NCI-H128 (cell line): Measurements from ENCODE around the gene FBXL5.

Experiments used
- DNase-seq: peaks from one replicate; lab custom pipeline; 2025; ENCODE audit not compliant: unreplicated experiment; lab: John Stamatoyannopoulos, UW

The FBXL5 gene

DNA sequence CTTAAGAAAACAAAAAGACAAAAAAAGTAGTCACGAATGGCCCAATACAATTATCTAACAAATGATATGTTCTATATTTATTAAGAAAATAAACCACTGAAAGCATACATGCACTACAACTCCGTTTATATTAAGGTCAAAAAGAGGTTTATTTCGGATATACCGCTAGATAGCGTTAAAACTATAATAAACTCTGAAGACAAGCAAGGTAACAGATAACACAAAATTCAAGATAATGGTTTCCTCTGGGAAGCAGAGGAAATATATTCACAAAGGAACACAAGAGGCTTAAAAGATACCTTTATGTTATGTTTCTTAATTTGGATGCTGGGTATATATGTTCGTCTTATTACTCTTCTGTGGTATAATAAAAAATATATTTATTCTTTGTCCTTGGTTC is 21.7 kb upstream of the FBXL5 start:
- no peak for DNase-seq

DNA sequence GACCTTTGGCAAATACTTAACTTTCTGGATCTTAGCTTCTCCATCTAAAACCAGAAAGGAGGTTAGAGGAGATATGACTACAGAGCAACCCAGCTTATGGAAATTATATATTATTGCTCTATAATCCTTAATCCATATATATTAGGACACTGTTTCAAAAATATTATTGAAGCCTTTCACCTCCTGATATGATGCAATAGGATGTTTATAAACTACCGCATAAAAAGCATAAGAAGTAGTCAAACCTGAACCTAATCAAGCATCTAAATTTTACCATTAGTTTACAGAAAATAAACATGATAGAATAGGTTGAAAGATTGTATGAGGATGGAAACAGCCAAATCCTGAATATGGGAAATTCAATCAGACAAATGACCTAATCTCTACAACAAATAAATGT is 20.9 kb upstream of the FBXL5 start:
- no peak for DNase-seq

DNA sequence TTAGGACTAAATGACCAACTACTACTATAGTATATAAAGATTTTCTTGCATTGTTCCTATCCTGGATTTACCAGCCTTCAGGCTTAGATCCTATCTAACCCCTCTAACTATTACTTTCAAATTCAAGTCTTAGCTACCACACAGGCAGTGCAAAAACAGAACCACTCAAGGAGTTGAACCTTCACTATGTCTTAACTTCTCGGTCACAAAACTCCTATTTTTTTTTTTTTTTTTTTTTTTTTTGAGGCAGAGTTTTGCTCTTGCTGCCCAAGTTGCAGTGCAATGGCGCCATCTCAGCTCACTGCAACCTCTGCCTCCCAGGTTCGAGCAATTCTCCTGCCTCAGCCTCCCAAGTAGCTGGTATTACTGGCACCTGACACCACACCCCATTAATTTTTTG is 20.2 kb upstream of the FBXL5 start:
- no peak for DNase-seq

DNA sequence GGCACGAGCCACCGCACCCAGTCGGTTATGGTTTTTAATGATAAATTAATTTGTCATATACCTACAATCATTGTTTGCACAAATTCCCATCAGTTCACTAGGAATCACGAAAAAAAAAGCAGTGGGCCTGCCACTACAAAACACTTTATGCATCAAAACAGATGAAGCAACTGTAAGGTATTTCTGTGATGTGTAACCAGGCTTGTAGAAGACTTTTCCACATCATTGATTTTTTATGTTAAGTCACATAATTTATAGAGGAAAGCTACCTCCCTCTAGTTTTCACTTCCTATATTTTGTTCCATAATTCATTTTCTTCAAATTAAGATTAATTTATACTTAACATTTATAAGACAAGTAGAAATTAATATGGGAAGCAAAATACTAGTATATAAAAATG is 19.8 kb upstream of the FBXL5 start:
- DNase-seq = no peak

DNA sequence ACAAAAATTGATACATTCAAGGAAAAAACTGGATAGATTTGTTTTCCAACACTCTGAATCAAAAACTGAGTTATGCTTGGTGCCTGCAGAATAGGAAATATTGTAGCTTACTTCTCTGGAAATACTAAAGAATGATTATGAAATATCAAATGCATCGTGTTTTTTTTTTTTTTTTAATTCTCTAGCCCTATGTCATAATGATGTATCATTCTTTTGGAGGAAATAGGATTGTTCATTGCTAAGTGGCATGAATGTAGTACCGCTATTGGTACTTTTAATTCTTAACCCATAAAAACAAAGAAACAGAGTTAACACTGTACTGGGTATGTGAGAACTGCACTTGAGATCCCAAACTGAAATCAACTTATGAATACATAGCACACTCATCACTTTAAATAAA is 18.9 kb upstream of the FBXL5 start:
- no peak for DNase-seq

DNA sequence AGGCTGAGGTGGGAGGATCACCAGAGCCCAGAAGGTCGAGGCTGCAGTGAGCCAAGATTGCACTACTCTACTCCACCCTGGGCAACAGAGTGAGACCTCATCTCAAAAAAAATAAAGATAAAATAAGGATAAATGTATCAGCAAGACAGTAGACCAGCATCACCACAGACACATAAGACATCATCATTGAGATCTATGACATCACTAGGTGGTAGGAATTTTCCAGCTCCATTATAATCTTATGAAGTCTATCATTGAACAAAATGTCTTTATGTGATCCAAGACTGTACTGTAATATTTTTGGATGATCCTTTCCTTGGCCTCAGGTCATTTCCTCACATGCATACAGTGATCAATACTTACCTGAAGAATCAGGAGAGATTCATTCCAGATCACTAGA is 18.2 kb upstream of the FBXL5 start:
- DNase-seq = no peak

DNA sequence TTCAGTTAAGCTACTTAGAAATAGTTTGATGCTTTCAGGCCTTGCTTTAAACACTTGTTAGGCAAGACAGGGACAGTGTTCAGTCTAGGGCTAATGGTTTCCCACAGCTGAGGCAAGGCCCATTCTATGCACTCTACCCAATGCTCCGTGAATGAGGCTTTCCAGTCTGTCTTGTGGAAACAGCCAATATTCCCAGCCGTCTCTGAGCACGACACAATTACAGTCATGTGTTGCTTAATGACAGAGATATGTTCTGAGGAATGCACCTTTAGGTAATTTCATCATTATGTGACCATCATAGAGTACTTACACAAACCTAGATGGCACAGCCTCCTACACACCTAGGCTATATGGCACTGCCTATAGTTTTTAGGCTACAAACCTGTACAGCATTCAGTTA is 16.9 kb upstream of the FBXL5 start:
- no peak for DNase-seq

DNA sequence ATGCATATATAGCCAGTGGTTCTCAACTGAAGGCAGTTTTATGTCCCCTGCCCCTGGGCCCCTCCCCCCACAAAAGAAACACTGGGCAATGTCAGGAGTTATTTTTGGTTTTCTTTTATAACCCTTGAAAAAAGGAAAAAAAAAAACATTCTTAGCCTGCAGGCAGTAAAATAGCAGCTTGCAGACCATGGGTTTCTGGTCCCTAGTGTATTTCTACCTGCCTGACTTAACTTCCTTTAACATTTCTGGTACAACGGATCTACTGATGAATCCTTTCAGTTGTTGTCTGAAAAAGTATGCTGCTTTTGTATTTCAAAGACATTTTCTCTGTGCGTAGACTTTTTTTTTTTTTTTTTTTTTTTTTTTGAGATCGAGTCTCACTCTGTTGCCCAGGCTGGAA is 15.4 kb upstream of the FBXL5 start:
- no peak for DNase-seq

- no peak for DNase-seq
These were observed 13.6 kb upstream of the FBXL5 start for GRCh38 chr4:15668566-15669435.

- DNase-seq = no peak
These were observed 11.8 kb upstream of the FBXL5 start for GRCh38 chr4:15667006-15667405.

GRCh38 chr4:15665753-15666365 is 10.7 kb upstream of the FBXL5 start:
- DNase-seq = no peak

GRCh38 chr4:15659768-15660570 is 4.8 kb upstream of the FBXL5 start:
- DNase-seq = no peak

GRCh38 chr4:15658781-15659180 is 3.6 kb upstream of the FBXL5 start:
- no peak for DNase-seq

GRCh38 chr4:15658136-15658770 is 3.1 kb upstream of the FBXL5 start:
- DNase-seq = no peak

DNA sequence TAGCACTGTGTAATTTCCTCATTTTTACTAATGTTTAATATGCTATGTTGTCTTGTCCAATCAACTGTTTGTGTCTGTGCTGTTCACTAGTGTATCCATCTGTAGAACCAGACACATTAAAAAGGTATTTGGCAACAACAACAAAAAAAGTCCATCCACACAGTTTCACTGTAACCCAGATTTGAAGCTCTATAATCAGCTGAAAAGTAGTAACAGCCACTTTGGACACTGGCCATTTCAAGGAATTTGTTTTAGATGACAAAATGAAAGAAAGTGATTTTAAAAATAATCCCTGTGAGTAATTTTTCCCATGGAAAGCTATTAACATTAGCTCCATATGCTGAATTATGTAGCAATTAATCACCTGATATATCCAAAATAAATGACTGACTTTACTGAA is 2.2 kb upstream of the FBXL5 start:
- no peak for DNase-seq

DNA sequence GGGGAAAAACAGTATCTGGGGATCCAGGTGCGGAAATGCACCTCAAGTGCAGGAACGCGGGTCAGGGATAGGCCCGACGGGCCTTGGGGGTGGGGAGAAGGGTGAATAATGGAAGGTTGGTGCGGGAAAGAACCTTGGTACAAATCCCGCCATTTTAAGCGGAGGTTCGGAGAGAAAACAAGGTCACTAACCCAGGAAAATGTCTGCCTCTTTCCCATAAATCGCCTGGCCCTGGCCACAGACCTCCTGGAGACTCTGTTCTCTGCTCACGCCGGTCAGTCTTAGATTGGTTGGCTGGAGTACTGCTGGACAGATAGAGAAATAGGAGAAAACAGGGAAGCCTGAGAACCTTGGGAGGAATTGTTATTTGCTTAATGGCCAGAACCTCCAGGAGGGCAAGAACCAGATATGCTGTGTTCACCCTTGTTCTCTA is 897 bp upstream of the FBXL5 start:
- no peak for DNase-seq

DNA sequence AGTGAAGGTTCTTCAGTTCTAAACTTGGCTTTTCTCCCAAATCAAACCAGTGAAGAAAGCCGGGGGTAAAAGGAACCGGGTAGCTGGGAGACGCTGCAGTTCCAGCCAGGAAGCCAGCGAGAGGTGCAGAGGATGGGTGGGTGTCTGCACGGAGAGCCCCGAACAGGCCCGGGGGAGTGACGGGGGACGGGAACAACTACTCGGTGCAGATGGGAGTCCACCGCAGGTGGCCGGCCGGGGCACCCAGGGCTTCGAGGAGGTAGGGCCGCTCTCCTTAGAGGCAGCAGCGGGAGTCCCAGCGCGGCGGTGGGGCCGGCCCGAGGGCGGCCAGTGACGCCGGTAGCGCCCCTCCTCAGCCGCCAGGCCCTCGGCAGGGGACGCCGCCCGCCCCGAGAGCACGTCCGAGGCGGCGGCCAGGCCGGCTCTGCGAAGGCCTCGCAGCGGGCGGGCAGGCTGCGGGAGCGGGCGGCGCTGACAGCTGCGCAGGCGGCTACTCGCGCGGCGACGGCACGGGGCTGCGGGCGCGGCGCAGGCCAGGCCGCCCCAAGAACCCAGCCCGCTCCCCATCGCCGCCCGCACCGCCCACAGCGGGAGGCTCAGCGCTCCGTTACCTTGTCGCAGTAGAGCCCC is 449 bp downstream of the FBXL5 start:
- DNase-seq = peak; percentile 49

GRCh38 chr4:15653864-15654592 is 1.1 kb downstream of the FBXL5 start:
- DNase-seq = no peak

- no peak for DNase-seq
These were observed 1.7 kb downstream of the FBXL5 start for GRCh38 chr4:15653420-15653819.

GRCh38 chr4:15652841-15653240 is 2.3 kb downstream of the FBXL5 start:
- no peak for DNase-seq
